Aorta (tissue), 5 donors: Measurements from ENCODE around the gene ELF2. TPM values are rescaled to one million over a fixed set of nuclear protein-coding genes. Genes with fewer than 3 reads are reported as not detected.
A peak's percentile ranks its signal among the peaks of the same experiment; 100 is the strongest.
"Not testable (repeated sequence)": the region's sequence is repeated elsewhere in the genome, so short reads cannot be mapped to it uniquely, and the experiment has no call there.

Source experiments
- ATAC-seq: fragments of 200-7000 bp; cut with Tn5 transposase; one replicate; pipeline ENCODE4 v1.9.1; 2022; ENCODE audit warnings: moderate library complexity; ENCODE audit not compliant: low FRiP score
- DNase-seq, 2 donors: peaks; one replicate each; pipeline ENCODE4 v3.0.0-alpha.2; 2020
- H3K27ac ChIP-seq, 2 donors: one replicate each; pipeline ENCODE4 v1.5.1; 2013; ENCODE audit warnings: low read length in 2 of 2, mild to moderate bottlenecking in 2 of 2, moderate library complexity in 2 of 2, control low read depth in 1 of 2, inconsistent platforms in 1 of 2, low read depth in 1 of 2
- H3K27me3 ChIP-seq, 2 donors: one replicate each; pipeline ENCODE4 v1.6.1; 2013; ENCODE audit warnings: control low read depth in 1 of 2, low read length in 1 of 2, mild to moderate bottlenecking in 1 of 2, moderate library complexity in 1 of 2; ENCODE audit not compliant: insufficient read depth in 2 of 2, control insufficient read depth in 1 of 2
- H3K36me3 ChIP-seq, 2 donors: one replicate each; pipeline ENCODE4 v1.6.1; 2013; ENCODE audit warnings: control low read depth in 1 of 2, low read length in 1 of 2, mild to moderate bottlenecking in 1 of 2; ENCODE audit not compliant: insufficient read depth in 2 of 2, control insufficient read depth in 1 of 2
- H3K4me1 ChIP-seq, 2 donors: one replicate each; pipeline ENCODE4 v1.6.1; 2013; ENCODE audit warnings: low read length in 2 of 2, control low read depth in 1 of 2, mild to moderate bottlenecking in 1 of 2, moderate library complexity in 1 of 2; ENCODE audit not compliant: insufficient read depth in 2 of 2, control insufficient read depth in 1 of 2
- H3K4me3 ChIP-seq, 2 donors: one replicate each; pipeline ENCODE4 v1.5.1; 2013; ENCODE audit warnings: low read length in 2 of 2, control low read depth in 1 of 2, mild to moderate bottlenecking in 1 of 2
- H3K9me3 ChIP-seq: one replicate; pipeline ENCODE4 v1.6.1; 2013; ENCODE audit warnings: mild to moderate bottlenecking, low read length; ENCODE audit not compliant: control insufficient read depth
- WGBS, 2 donors: extraction: QIAGEN DNeasy Blood & Tissue Kit; methylation state at CpG; one replicate each; pipeline ENCODE4 v1.1.7; 2013; 5-methylcytosine and 5-hydroxymethylcytosine counted together
- intact Hi-C, 2 donors: fragments of 100-400 bp; cut with DNase I; formaldehyde crosslinking; loops; one replicate each; pipeline versions ENCODE4 v1.14.2 to v1.15.0; 2022
- polyA plus RNA-seq, 2 donors: library from polyadenylated mRNA; stranded (reverse); fragments of 200-250 nt; gene quantifications; one replicate each; pipeline ENCODE4 v1.2.3, GENCODE V29; 2013
- total RNA-seq, 2 donors: library from RNA; stranded (reverse); fragmentation: NEBNext Ultra II Directional; extraction: Animal tissue kit (Norgen Biotek cat#: 25700); gene quantifications; one replicate each; pipeline ENCODE4 v1.2.1, GENCODE V29; 2021
- donor health status: healthy with polysubstance abuse.
- donor health status: Bipolar disorder and iron deficiency.
- donor health status: DM: no; HTN: no; CAD: no.
- donor health status: DM: no; HTN: no; CAD: no.
- donor health status: DM: yes; HTN: yes; CAD: no.

Gene ELF2
- total and polyA plus RNA-seq, 4 donors = 12.3 to 102 (median 58.4) TPM

GRCh38 chr4:139030614-139031235 is 146.3 kb downstream of the ELF2 start:
- H3K27me3 ChIP-seq = no peaks in the 10 kb centered on the region
- H3K27ac ChIP-seq = no peak overlapping the region
- WGBS, 2 donors = 40 to 42% methylated on average over 14 of the region's 14 CpGs
- ATAC-seq (peak; percentile 82), DNase-seq (peak in 1 of 2 donors; percentile 68)
- no peak overlapping the region for H3K4me3 ChIP-seq
- intact Hi-C loops = loop anchor here (5.0 kb wide), 2 partner anchors 52 to 267 kb away; no protein-coding TSS in a partner anchor
- no peaks in the 10 kb centered on the region for H3K9me3 ChIP-seq
- no peaks in the 10 kb centered on the region for H3K36me3 ChIP-seq
- H3K4me1 ChIP-seq = no peaks in the 10 kb centered on the region

GRCh38 chr4:139029866-139030363 is 147.1 kb downstream of the ELF2 start:
- intact Hi-C loops = loop anchor here (5.0 kb wide), 2 partner anchors 52 to 267 kb away; no protein-coding TSS in a partner anchor
- not testable (repeated sequence) for H3K9me3 ChIP-seq, H3K36me3 ChIP-seq, ATAC-seq, H3K4me3 ChIP-seq, DNase-seq, H3K27ac ChIP-seq, H3K27me3 ChIP-seq, H3K4me1 ChIP-seq
- 76 to 90% methylated on average over 6 of the region's 6 CpGs for WGBS, 2 donors

- Histone ChIP-seq H3K4me1 (no peaks in the 10 kb centered on the region), H3K27ac (no peak overlapping the region), H3K4me3 (no peak overlapping the region), H3K9me3 (no peaks in the 10 kb centered on the region), H3K36me3 (no peaks in the 10 kb centered on the region), H3K27me3 (no peaks in the 10 kb centered on the region)
- intact Hi-C loops = no loop called here
- ATAC-seq (peak; percentile 51), DNase-seq (no peak)
- WGBS, 2 donors = 33 to 34% methylated on average over 11 of the region's 11 CpGs
These were observed 148.8 kb downstream of the ELF2 start for GRCh38 chr4:139028191-139028661.

GRCh38 chr4:139027776-139028175 is 149.2 kb downstream of the ELF2 start:
- no peak for ATAC-seq

GRCh38 chr4:139025841-139026240 is 151.2 kb downstream of the ELF2 start:
- intact Hi-C loops = no loop called here
- H3K4me1 ChIP-seq = no peaks in the 10 kb centered on the region

More at GRCh38 chr4:139027776-139028175, 149.2 kb downstream of the ELF2 start:
- Histone ChIP-seq H3K9me3 (no peaks in the 10 kb centered on the region), H3K27me3 (no peaks in the 10 kb centered on the region), H3K4me3 (no peak overlapping the region), H3K27ac (no peak overlapping the region), H3K4me1 (no peaks in the 10 kb centered on the region), H3K36me3 (no peaks in the 10 kb centered on the region)
- 58 to 62% methylated on average over 5 of the region's 5 CpGs for WGBS, 2 donors
- intact Hi-C loops = no loop called here
- DNase-seq = no peak

GRCh38 chr4:139024686-139025085 is 152.3 kb downstream of the ELF2 start:
- no peak overlapping the region for H3K27ac ChIP-seq
- H3K9me3 ChIP-seq = no peaks in the 10 kb centered on the region
- no peak overlapping the region for H3K4me3 ChIP-seq
- H3K27me3 ChIP-seq = no peaks in the 10 kb centered on the region
- DNase-seq (no peak), ATAC-seq (no peak)
- intact Hi-C loops = no loop called here
- no peaks in the 10 kb centered on the region for H3K4me1 ChIP-seq
- no peaks in the 10 kb centered on the region for H3K36me3 ChIP-seq
- 92 to 93% methylated on average over 9 of the region's 9 CpGs for WGBS, 2 donors

More at GRCh38 chr4:139025841-139026240, 151.2 kb downstream of the ELF2 start:
- Histone ChIP-seq H3K27ac (no peak overlapping the region), H3K36me3 (no peaks in the 10 kb centered on the region), H3K4me3 (no peak overlapping the region), H3K9me3 (no peaks in the 10 kb centered on the region), H3K27me3 (no peaks in the 10 kb centered on the region)
- 97 to 100% methylated on average over 1 of the region's 1 CpG for WGBS, 2 donors
- DNase-seq = no peak
- no peak for ATAC-seq

GRCh38 chr4:139022835-139023234 is 154.2 kb downstream of the ELF2 start:
- Histone ChIP-seq H3K4me3 (no peak overlapping the region), H3K36me3 (no peaks in the 10 kb centered on the region), H3K4me1 (no peaks in the 10 kb centered on the region), H3K9me3 (no peaks in the 10 kb centered on the region), H3K27ac (no peak overlapping the region), H3K27me3 (no peaks in the 10 kb centered on the region)
- DNase-seq (no peak), ATAC-seq (no peak)
- WGBS, 2 donors = 96 to 97% methylated on average over 5 of the region's 5 CpGs
- intact Hi-C loops = no loop called here

- H3K4me1 ChIP-seq, H3K4me3 ChIP-seq, intact Hi-C loops, DNase-seq, H3K27ac ChIP-seq, H3K27me3 ChIP-seq, ATAC-seq, H3K9me3 ChIP-seq, H3K36me3 ChIP-seq: not testable (repeated sequence)
- WGBS, 2 donors = 94 to 95% methylated on average over 12 of the region's 12 CpGs
These were observed 155.9 kb downstream of the ELF2 start for GRCh38 chr4:139021071-139021470.

- no peak overlapping the region for H3K4me3 ChIP-seq
- intact Hi-C loops = no loop called here
- whole genome bisulfite sequencing, 2 donors = 77 to 87% methylated on average over 4 of the region's 4 CpGs
These were observed 156.6 kb downstream of the ELF2 start for GRCh38 chr4:139020384-139020783.

More at GRCh38 chr4:139020384-139020783, 156.6 kb downstream of the ELF2 start:
- no peak for DNase-seq
- no peaks in the 10 kb centered on the region for H3K27me3 ChIP-seq
- H3K36me3 ChIP-seq = no peaks in the 10 kb centered on the region
- no peaks in the 10 kb centered on the region for H3K9me3 ChIP-seq
- no peak for ATAC-seq
- no peaks in the 10 kb centered on the region for H3K4me1 ChIP-seq
- H3K27ac ChIP-seq = no peak overlapping the region
